ENCODE data around the gene MAP7.

Gene MAP7

GRCh38 chr6:136564180-136564579, 14.0 kb upstream of the MAP7 start:
- in situ Hi-C loops (cut with MboI; ENCODE audit: low pct_unique_long_range_greater_than_20kb, low sequenced_read_pairs, unreplicated experiment): no loop called here
- no peak for DNase-seq (ENCODE audit: low spot score)
- TF ChIP-seq, protein P1, sequence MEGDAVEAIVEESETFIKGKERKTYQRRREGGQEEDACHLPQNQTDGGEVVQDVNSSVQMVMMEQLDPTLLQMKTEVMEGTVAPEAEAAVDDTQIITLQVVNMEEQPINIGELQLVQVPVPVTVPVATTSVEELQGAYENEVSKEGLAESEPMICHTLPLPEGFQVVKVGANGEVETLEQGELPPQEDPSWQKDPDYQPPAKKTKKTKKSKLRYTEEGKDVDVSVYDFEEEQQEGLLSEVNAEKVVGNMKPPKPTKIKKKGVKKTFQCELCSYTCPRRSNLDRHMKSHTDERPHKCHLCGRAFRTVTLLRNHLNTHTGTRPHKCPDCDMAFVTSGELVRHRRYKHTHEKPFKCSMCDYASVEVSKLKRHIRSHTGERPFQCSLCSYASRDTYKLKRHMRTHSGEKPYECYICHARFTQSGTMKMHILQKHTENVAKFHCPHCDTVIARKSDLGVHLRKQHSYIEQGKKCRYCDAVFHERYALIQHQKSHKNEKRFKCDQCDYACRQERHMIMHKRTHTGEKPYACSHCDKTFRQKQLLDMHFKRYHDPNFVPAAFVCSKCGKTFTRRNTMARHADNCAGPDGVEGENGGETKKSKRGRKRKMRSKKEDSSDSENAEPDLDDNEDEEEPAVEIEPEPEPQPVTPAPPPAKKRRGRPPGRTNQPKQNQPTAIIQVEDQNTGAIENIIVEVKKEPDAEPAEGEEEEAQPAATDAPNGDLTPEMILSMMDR (IDR thresholded peaks at IDR 0.05; ENCODE audit: extremely low read depth, insufficient read depth, missing control alignments): no peak

GRCh38 chr6:136563386-136564152, 13.3 kb upstream of the MAP7 start:
- no peak for DNase-seq (ENCODE audit: low spot score)
- in situ Hi-C loops (cut with MboI; ENCODE audit: low pct_unique_long_range_greater_than_20kb, low sequenced_read_pairs, unreplicated experiment): no loop called here
- TF ChIP-seq, protein P1 (IDR thresholded peaks at IDR 0.05; ENCODE audit: extremely low read depth, insufficient read depth, missing control alignments): no peak

DNA sequence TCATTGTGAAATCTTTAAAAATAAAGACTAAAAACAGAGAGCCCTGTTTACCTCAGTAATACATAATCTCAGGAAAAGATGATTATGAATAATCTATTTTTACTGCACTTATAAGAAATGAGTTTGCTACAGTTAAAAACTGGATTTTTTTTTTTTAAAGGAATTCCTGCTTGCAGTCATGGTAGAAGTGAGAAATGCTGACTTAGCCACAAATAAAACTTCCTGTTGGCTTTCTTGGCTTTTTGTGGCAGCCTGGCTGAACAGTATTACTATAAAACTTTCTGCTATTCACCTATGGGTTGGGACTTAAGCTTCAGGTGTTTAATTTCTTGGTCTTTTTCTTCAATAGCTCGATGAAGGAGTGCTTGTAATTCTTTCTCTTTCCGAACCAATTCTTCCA, 12.0 kb upstream of the MAP7 start:
- DNase-seq (ENCODE audit: low spot score): no peak
- in situ Hi-C loops (cut with MboI; ENCODE audit: low pct_unique_long_range_greater_than_20kb, low sequenced_read_pairs, unreplicated experiment): no loop called here
- TF ChIP-seq, protein P1 (IDR thresholded peaks at IDR 0.05; ENCODE audit: extremely low read depth, insufficient read depth, missing control alignments): no peak

DNA sequence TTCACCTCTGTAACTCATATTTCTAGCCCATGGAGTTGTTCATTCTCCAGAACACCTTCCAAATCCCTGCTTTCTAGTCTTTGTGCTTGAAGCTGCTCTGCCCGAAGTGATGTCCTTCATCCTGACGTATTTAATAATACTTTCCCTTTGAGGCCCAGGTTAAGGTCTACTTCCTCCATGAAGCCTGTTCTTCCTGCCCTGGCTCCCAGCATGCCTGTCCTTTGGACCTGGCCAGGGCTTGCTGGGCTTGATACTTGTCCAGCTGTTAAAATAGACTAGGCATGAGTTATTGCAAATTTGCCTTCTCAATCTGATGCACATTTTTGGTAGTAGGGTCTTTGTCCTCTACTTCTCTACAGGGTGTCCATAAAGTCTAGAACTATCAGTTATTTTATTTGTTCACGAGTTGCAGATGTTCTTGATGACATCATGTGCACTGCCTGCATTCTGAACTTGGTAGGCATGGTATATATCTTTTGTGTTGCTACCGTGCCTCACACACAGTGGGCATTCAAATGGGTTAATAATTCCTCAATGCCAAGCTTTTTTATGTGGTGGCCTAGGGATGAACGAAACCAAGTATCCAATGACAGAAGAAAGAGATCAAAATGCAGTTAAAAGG, 3.1 kb upstream of the MAP7 start:
- in situ Hi-C loops (cut with MboI; ENCODE audit: low pct_unique_long_range_greater_than_20kb, low sequenced_read_pairs, unreplicated experiment): no loop called here
- TF ChIP-seq, protein P1 (IDR thresholded peaks at IDR 0.05; ENCODE audit: extremely low read depth, insufficient read depth, missing control alignments): no peak
- DNase-seq (ENCODE audit: low spot score): no peak

DNA sequence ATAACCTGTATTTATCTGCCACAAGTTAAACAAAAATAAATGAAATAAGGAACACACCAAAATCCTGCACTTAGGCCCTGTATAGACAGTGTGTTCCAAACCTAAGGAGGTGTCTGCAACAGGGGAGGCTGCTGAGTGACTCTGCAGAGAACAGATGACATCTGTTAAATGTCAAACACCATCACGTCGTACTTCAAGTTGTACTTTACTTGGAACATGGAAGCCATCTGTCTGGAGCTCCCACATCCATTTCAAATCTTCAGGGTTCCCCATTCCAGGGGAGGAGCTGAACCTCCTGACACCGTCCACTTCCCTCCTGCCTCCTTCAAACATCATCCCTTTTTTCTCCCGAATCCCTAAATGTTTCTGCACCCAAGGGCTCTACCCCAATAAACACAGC, 1.8 kb upstream of the MAP7 start:
- in situ Hi-C loops (cut with MboI; ENCODE audit: low pct_unique_long_range_greater_than_20kb, low sequenced_read_pairs, unreplicated experiment): no loop called here
- DNase-seq (ENCODE audit: low spot score): no peak
- TF ChIP-seq, protein P1 (IDR thresholded peaks at IDR 0.05; ENCODE audit: extremely low read depth, insufficient read depth, missing control alignments): no peak

GRCh38 chr6:136551103-136551502, 881 bp upstream of the MAP7 start:
- TF ChIP-seq, protein P1 (IDR thresholded peaks at IDR 0.05; ENCODE audit: extremely low read depth, insufficient read depth, missing control alignments): no peak
- in situ Hi-C loops (cut with MboI; ENCODE audit: low pct_unique_long_range_greater_than_20kb, low sequenced_read_pairs, unreplicated experiment): no loop called here

More at GRCh38 chr6:136551103-136551502, 881 bp upstream of the MAP7 start:
- DNase-seq (ENCODE audit: low spot score): peak; percentile 29

All from GM13977 (cell line).